ENCODE results near the gene SMIM45.
"Not testable (repeated sequence)": the region's sequence is repeated elsewhere in the genome, so short reads cannot be mapped to it uniquely, and the experiment has no call there.

The SMIM45 gene

GRCh38 chr22:41935509-41935908, 16.4 kb upstream of the SMIM45 start:
- Histone ChIP-seq H3K27ac (ENCODE audit: low read depth in 2 of 2, low read length in 2 of 2) (no peak overlapping the region), H3K27me3 (ENCODE audit: control insufficient read depth in 2 of 2, insufficient read depth in 2 of 2, low read length in 2 of 2) (no peaks in the 10 kb centered on the region)

GRCh38 chr22:41936894-41937169, 15.1 kb upstream of the SMIM45 start:
- H3K36me3 ChIP-seq (ENCODE audit: control insufficient read depth in 2 of 2, insufficient read depth in 2 of 2, low read length in 2 of 2): peaks cover 0 to 2% of the 10 kb centered on the region in 2 donors
- H3K4me3 ChIP-seq (ENCODE audit: low read length in 2 of 2): no peak overlapping the region
- H3K9ac ChIP-seq (ENCODE audit: low read depth in 1 of 2, low read length in 2 of 2): no peak overlapping the region
- H3K27ac ChIP-seq (ENCODE audit: low read depth in 2 of 2, low read length in 2 of 2): no peak overlapping the region
- no peaks in the 10 kb centered on the region for H3K9me3 ChIP-seq (ENCODE audit: control insufficient read depth in 2 of 2, low read length in 2 of 2)
- no peaks in the 10 kb centered on the region for H3K27me3 ChIP-seq (ENCODE audit: control insufficient read depth in 2 of 2, insufficient read depth in 2 of 2, low read length in 2 of 2)
- H3K4me1 ChIP-seq (ENCODE audit: control insufficient read depth in 2 of 2, insufficient read depth in 2 of 2, low read length in 2 of 2): peaks cover 21 to 25% of the 10 kb centered on the region in 2 donors

More at GRCh38 chr22:41935509-41935908, 16.4 kb upstream of the SMIM45 start:
- Histone ChIP-seq H3K9me3 (ENCODE audit: control insufficient read depth in 2 of 2, low read length in 2 of 2) (no peaks in the 10 kb centered on the region), H3K36me3 (ENCODE audit: control insufficient read depth in 2 of 2, insufficient read depth in 2 of 2, low read length in 2 of 2) (no peaks in the 10 kb centered on the region), H3K4me3 (ENCODE audit: low read length in 2 of 2) (no peak overlapping the region), H3K4me1 (ENCODE audit: control insufficient read depth in 2 of 2, insufficient read depth in 2 of 2, low read length in 2 of 2) (peaks cover 11 to 12% of the 10 kb centered on the region in 2 donors), H3K9ac (ENCODE audit: low read depth in 1 of 2, low read length in 2 of 2) (no peak overlapping the region)

GRCh38 chr22:41939981-41940831, 11.7 kb upstream of the SMIM45 start:
- H3K9ac ChIP-seq (ENCODE audit: low read depth in 1 of 2, low read length in 2 of 2): peak overlapping the region; percentile 51 to 61
- H3K4me1 ChIP-seq (ENCODE audit: control insufficient read depth in 2 of 2, insufficient read depth in 2 of 2, low read length in 2 of 2): peaks cover 21 to 34% of the 10 kb centered on the region in 2 donors
- peak overlapping the region; percentile 8 to 56 for H3K4me3 ChIP-seq (ENCODE audit: low read length in 2 of 2)
- H3K27me3 ChIP-seq (ENCODE audit: control insufficient read depth in 2 of 2, insufficient read depth in 2 of 2, low read length in 2 of 2): no peaks in the 10 kb centered on the region
- H3K27ac ChIP-seq (ENCODE audit: low read depth in 2 of 2, low read length in 2 of 2): peak overlapping the region; percentile 94 to 97
- H3K36me3 ChIP-seq (ENCODE audit: control insufficient read depth in 2 of 2, insufficient read depth in 2 of 2, low read length in 2 of 2): peaks cover 0 to 5% of the 10 kb centered on the region in 2 donors
- H3K9me3 ChIP-seq (ENCODE audit: control insufficient read depth in 2 of 2, low read length in 2 of 2): no peaks in the 10 kb centered on the region

GRCh38 chr22:41940832-41941765, 10.9 kb upstream of the SMIM45 start:
- peak overlapping the region; percentile 94 to 97 for H3K27ac ChIP-seq (ENCODE audit: low read depth in 2 of 2, low read length in 2 of 2)
- H3K4me3 ChIP-seq (ENCODE audit: low read length in 2 of 2): peak overlapping the region; percentile 21 to 50
- no peaks in the 10 kb centered on the region for H3K27me3 ChIP-seq (ENCODE audit: control insufficient read depth in 2 of 2, insufficient read depth in 2 of 2, low read length in 2 of 2)
- peaks cover 0 to 5% of the 10 kb centered on the region in 2 donors for H3K36me3 ChIP-seq (ENCODE audit: control insufficient read depth in 2 of 2, insufficient read depth in 2 of 2, low read length in 2 of 2)
- H3K9ac ChIP-seq (ENCODE audit: low read depth in 1 of 2, low read length in 2 of 2): peak overlapping the region; percentile 48 to 51
- peaks cover 27 to 37% of the 10 kb centered on the region in 2 donors for H3K4me1 ChIP-seq (ENCODE audit: control insufficient read depth in 2 of 2, insufficient read depth in 2 of 2, low read length in 2 of 2)
- H3K9me3 ChIP-seq (ENCODE audit: control insufficient read depth in 2 of 2, low read length in 2 of 2): no peaks in the 10 kb centered on the region

GRCh38 chr22:41943661-41944209, 8.2 kb upstream of the SMIM45 start:
- Histone ChIP-seq H3K27me3 (ENCODE audit: control insufficient read depth in 2 of 2, insufficient read depth in 2 of 2, low read length in 2 of 2) (no peaks in the 10 kb centered on the region), H3K9ac (ENCODE audit: low read depth in 1 of 2, low read length in 2 of 2) (no peak overlapping the region), H3K9me3 (ENCODE audit: control insufficient read depth in 2 of 2, low read length in 2 of 2) (no peaks in the 10 kb centered on the region), H3K36me3 (ENCODE audit: control insufficient read depth in 2 of 2, insufficient read depth in 2 of 2, low read length in 2 of 2) (peaks cover 0 to 5% of the 10 kb centered on the region in 2 donors), H3K4me1 (ENCODE audit: control insufficient read depth in 2 of 2, insufficient read depth in 2 of 2, low read length in 2 of 2) (peaks cover 32 to 41% of the 10 kb centered on the region in 2 donors), H3K4me3 (ENCODE audit: low read length in 2 of 2) (peak overlapping the region in 1 of 2 donors; percentile 14), H3K27ac (ENCODE audit: low read depth in 2 of 2, low read length in 2 of 2) (peak overlapping the region; percentile 33 to 61)

- peak within 1 kb of the TSS; percentile 72 to 74 for H3K27ac ChIP-seq (ENCODE audit: low read depth in 2 of 2, low read length in 2 of 2)
- H3K36me3 ChIP-seq (ENCODE audit: control insufficient read depth in 2 of 2, insufficient read depth in 2 of 2, low read length in 2 of 2): peaks cover 0 to 2% of the 10 kb centered on the region in 2 donors
- H3K4me3 ChIP-seq (ENCODE audit: low read length in 2 of 2): peak within 1 kb of the TSS; percentile 90 to 93
- H3K9me3 ChIP-seq (ENCODE audit: control insufficient read depth in 2 of 2, low read length in 2 of 2): no peaks in the 10 kb centered on the region
- peak within 1 kb of the TSS; percentile 71 to 77 for H3K9ac ChIP-seq (ENCODE audit: low read depth in 1 of 2, low read length in 2 of 2)
- no peaks in the 10 kb centered on the region for H3K27me3 ChIP-seq (ENCODE audit: control insufficient read depth in 2 of 2, insufficient read depth in 2 of 2, low read length in 2 of 2)
- H3K4me1 ChIP-seq (ENCODE audit: control insufficient read depth in 2 of 2, insufficient read depth in 2 of 2, low read length in 2 of 2): peaks cover 11 to 15% of the 10 kb centered on the region in 2 donors
Measured at GRCh38 chr22:41946629-41947423, 5.1 kb upstream of the SMIM45 start, which contains the start of gene CENPM. TSS of gene CENPM (minus strand) at chr22:41947152. CDS start at chr22:41947076, 76 bp downstream.

- Histone ChIP-seq H3K4me3 (ENCODE audit: low read length in 2 of 2) (peak overlapping the region; percentile 90 to 93), H3K27me3 (ENCODE audit: control insufficient read depth in 2 of 2, insufficient read depth in 2 of 2, low read length in 2 of 2) (no peaks in the 10 kb centered on the region), H3K9ac (ENCODE audit: low read depth in 1 of 2, low read length in 2 of 2) (peak overlapping the region; percentile 56 to 67), H3K4me1 (ENCODE audit: control insufficient read depth in 2 of 2, insufficient read depth in 2 of 2, low read length in 2 of 2) (peaks cover 11 to 15% of the 10 kb centered on the region in 2 donors), H3K36me3 (ENCODE audit: control insufficient read depth in 2 of 2, insufficient read depth in 2 of 2, low read length in 2 of 2) (peaks cover 0 to 2% of the 10 kb centered on the region in 2 donors), H3K27ac (ENCODE audit: low read depth in 2 of 2, low read length in 2 of 2) (no peak overlapping the region), H3K9me3 (ENCODE audit: control insufficient read depth in 2 of 2, low read length in 2 of 2) (no peaks in the 10 kb centered on the region)
Measured at GRCh38 chr22:41947424-41948080, 4.4 kb upstream of the SMIM45 start.

GRCh38 chr22:41948142-41948541, 3.8 kb upstream of the SMIM45 start:
- no peak overlapping the region for H3K9ac ChIP-seq (ENCODE audit: low read depth in 1 of 2, low read length in 2 of 2)
- H3K4me1 ChIP-seq (ENCODE audit: control insufficient read depth in 2 of 2, insufficient read depth in 2 of 2, low read length in 2 of 2): peaks cover 11 to 14% of the 10 kb centered on the region in 2 donors
- H3K27ac ChIP-seq (ENCODE audit: low read depth in 2 of 2, low read length in 2 of 2): no peak overlapping the region

GRCh38 chr22:41948928-41949296, 3.0 kb upstream of the SMIM45 start:
- peaks cover 8 to 11% of the 10 kb centered on the region in 2 donors for H3K4me1 ChIP-seq (ENCODE audit: control insufficient read depth in 2 of 2, insufficient read depth in 2 of 2, low read length in 2 of 2)
- not testable (repeated sequence) for H3K27ac ChIP-seq (ENCODE audit: low read depth in 2 of 2, low read length in 2 of 2); H3K36me3 ChIP-seq (ENCODE audit: control insufficient read depth in 2 of 2, insufficient read depth in 2 of 2, low read length in 2 of 2); H3K4me3 ChIP-seq (ENCODE audit: low read length in 2 of 2); H3K27me3 ChIP-seq (ENCODE audit: control insufficient read depth in 2 of 2, insufficient read depth in 2 of 2, low read length in 2 of 2); H3K9ac ChIP-seq (ENCODE audit: low read depth in 1 of 2, low read length in 2 of 2); H3K9me3 ChIP-seq (ENCODE audit: control insufficient read depth in 2 of 2, low read length in 2 of 2)

More at GRCh38 chr22:41948142-41948541, 3.8 kb upstream of the SMIM45 start:
- Histone ChIP-seq H3K9me3 (ENCODE audit: control insufficient read depth in 2 of 2, low read length in 2 of 2) (no peaks in the 10 kb centered on the region), H3K27me3 (ENCODE audit: control insufficient read depth in 2 of 2, insufficient read depth in 2 of 2, low read length in 2 of 2) (no peaks in the 10 kb centered on the region), H3K4me3 (ENCODE audit: low read length in 2 of 2) (no peak overlapping the region), H3K36me3 (ENCODE audit: control insufficient read depth in 2 of 2, insufficient read depth in 2 of 2, low read length in 2 of 2) (no peaks in the 10 kb centered on the region)

All from mucosa of rectum (tissue), 2 donors.